GM19193 (cell line): Measurements from ENCODE around the gene CCHCR1.

Experiments used
- POLR2A ChIP-seq: IDR thresholded peaks from 4 replicates; pipeline ENCODE4 v1.6.1; 2011; ENCODE audit not compliant: insufficient read depth, insufficient read length; ENCODE audit errors: extremely low read depth

The CCHCR1 gene

DNA sequence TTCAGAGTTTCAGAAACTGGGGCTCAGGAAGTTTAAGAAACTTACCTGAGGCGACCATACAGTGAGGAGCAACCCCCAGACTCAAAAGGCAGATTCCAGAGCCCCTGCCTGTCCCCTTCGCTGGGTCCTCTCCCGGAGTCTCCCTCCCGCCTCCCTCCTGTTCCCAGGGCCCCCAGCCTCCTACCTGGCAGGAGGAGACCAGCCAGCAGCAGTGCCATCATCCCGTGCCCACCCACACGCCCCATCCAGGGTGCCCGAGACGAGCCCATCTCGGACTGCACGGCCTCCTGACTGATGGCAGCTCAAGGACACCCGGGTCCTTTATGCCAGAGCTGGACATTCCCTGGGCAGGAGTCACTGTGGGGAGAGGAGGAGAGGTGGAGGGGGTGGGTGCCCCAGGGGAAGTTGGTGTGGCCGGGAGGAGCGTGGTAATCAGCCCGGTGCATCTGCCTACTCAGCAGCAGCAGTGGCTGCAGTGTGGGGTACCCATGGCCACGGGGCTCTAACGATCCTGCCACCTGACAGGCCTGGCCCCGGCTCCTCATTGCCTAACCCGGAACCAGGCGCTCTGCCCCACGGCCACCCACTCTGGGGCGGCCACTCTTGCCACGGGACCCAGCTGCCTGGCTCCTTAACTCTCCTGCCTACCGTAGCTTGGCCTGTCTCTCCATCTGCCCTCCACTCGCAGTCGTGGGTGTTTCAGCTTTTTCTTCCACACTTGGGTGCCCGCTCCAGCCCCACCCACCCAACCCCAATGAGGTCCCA, 37.3 kb downstream of the CCHCR1 start, which contains the start of gene CDSN:
Gene CDSN (minus strand): TSS at position 296 of the 765 bp plus-strand sequence. CDS start 27 bp downstream, at position 269.
- no peak for TF ChIP-seq POLR2A

DNA sequence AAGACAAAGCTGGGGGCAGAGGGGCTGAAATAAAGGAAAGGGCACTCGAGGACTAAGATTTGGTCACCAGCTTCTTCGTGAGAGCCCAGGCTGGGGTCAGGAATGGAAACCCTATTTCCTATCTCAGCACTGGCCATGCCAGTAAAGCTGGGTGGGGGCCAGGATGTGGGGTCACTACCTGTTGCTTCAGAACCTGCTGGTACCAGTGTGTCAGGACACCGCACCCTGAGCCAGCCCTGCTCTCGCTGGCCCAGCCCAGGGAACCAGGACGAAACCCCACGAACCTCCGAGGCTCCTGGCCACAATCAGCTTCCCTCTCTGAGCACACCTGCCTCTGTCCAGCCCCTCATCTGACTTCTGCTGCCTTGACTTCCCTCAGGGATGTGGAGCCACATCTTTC, 39.4 kb downstream of the CCHCR1 start:
- no peak for TF ChIP-seq POLR2A

DNA sequence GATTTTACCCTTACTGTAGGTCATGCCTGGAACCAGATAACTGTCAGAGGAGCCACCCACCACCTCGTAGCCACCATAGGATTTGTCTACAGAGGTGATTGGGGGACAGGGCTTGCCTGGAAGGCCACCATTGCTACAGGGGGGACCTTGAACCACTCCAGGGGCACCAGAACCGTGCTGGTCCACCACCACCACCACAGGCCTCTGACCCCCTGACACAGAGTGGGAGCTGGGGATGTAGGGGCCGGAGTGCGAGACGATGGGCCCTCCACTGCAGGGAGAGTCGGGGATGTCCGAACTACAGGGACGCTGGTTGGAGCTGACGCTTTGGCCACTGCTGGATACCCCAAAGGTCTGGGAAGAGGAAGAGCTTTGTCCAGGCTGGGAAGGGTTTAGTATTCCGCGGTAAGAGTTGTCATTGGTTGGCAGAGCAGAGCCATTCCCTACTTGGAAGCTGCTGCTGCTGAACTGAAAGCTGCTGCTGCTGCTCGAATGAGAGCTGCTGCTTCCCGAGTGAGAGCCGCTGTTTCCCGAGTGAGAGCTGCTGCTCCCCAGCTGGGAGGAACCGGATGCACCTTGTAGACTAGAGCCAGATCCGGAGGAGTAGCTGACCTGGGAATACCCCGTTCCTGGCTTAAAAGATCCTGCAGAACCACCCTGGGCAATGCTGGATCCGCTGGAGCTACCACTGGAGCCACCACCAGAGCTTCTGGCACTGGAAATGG, 40.8 kb downstream of the CCHCR1 start:
- TF ChIP-seq POLR2A = no peak

DNA sequence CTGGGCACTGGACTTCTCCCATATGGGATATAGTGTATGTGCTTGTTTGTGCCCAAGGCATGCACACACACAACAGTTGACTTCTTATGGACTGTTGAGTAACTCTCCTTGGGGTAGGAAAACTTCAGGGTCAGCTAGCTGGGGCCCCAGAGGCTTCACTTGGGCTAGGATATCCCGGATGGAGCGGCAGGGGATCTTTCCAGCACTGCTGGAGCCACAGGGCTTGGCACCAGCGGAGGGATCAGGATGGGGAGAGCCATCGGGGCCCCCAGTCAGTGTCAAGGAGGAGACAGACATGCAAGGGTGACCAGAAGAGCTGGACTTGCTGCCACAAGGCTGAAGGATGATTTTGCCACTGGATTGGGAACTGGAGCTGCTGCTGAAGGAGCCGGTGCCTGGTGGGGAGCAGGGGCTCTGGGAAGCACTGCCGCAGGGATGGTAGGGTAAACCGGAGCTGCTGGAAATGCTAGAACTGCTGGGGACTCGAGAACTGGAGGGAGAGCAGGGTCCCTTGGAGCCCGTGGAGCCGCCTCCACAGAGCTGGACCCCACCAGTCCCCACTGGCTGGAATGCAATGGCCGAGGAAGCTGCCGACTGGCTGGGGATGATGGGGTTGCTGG, 41.6 kb downstream of the CCHCR1 start:
- no peak for TF ChIP-seq POLR2A

DNA sequence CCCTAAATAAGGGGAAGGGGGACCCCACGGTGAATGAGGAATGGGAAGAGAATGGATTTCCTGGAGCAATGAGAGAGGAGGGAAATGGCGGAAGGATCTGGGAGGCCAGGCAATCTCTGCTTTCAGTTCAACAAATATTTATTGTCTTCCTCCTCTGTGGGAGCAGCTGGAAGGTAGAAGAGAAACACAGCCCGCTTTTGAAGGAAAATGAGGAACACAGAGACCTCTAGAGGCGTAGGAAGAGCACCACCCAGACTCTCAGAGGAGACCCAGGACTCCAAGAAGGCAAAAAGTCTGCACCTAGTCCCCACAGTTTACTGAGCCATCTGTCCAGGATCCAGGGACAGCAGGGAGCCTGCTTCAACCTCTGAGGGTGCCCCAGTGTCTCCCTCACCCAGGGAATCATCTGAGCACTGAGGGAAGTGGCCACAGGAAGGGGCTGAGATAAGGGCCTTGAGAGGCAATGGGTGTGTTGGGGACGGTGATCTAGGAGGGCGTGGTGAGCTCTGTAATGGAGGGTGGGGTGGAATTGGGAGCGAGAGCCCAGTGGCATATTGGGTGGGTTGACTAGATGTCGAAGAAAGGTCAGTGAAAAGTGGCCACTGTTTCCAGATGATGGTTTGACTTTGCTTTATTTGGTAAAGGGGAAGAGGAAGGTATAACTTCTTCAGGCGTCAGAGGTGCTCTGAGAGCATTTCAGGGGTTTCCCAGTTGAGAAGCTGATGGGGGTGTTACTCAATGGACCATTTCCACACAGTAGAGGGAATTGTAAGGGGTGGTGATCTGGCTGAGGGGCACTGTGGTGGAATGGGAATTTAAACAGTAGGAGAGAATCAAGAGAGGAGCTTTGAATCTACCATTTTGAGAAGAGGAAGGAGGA, 42.4 kb downstream of the CCHCR1 start:
- no peak for TF ChIP-seq POLR2A

DNA sequence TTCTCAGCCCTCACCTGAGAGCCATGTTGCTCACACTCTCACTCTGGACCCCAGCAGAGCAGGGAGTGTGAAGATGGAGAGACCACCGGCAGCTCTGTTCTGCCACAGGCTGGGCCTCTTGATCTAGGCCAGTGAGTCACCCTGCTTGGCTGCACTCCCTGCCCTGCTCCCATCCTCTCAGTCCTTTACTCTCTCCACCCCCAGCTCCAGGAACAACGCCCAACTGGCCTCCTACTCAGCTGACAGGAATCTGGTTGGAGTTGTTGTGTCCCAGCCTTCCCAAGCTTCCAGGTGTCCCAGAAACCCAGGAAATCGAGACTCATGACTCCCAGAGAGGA, 43.1 kb downstream of the CCHCR1 start, which contains the start of gene PSORS1C1:
Gene PSORS1C1 (plus strand): TSS at position 260 of the 338 bp plus-strand sequence. CDS start 14,833 bp downstream, outside the sequence.
- no peak for TF ChIP-seq POLR2A

DNA sequence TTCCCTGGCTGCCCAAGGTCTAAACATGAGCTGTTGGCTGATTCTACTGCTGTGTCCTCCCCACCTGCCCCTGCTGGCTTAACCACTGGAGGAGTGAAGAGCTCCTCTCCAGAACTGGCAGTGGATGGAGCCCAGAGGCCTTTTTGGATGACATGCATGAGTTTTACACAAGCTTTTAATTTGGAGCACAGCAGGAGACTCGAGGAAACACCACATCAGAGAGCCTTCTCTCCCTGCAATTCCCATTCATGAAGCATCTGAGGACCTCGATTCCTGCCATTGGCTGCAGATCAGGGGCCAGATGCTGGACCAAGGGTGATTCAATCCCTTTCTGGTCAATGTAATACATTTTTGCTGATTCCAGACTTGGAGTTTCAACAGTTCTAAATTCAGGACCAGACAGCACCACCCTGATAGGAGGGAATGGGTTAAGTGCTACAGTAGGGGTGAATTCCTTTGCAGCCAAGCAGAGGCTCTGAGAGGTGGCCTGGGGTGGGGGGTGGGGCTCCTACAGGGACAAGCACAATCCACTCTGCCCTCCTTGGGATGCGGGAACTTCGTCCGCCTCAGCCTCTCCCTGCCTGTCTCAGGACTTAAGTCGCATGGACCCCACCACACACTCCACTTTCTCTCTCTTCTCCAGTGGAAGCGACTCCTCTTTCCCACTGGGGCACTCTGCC, 43.6 kb downstream of the CCHCR1 start:
- TF ChIP-seq POLR2A = no peak

DNA sequence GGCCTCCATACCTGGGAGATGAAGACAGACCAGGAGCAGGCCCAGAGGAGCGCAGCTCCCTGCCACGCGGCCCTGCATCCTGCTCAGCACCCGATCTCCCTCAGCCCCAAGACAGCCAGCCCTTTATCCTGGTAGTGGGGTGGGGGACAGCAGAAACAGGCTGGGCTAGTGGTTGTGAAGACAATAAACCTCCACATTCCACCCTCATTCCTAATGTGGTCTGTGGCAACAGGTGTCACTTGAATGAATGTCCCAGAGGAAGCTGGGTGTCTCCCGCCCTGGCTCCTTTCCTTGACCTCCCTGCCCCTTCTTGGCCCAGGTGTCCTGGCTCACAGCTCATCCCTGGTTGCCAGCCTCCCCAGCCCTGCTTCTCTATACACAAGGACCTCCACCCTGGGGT, 45.1 kb downstream of the CCHCR1 start, which contains the start of gene C6orf15:
Gene C6orf15 (minus strand): TSS at position 98 of the 400 bp plus-strand sequence. CDS start 20 bp downstream, at position 78.
- no peak for TF ChIP-seq POLR2A

DNA sequence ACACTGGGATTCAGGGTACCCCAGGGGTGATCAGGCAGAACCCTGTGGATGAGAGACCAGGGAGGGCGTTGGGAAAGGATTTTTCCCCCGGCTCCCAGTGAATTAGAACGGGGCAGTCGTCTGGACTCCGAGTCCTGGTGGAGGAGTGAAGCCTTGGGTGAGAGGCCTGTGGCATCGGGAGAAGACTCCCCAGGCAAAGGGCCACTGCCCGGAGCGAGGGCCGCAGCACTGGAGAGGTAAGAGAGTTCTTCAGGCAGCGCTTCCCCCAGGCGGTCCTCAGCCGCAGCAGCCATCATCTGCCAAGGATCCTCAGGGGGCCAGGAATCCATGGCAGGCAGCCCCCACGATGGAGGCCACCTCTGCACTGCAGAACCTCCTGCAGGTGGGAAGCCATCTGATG, 45.9 kb downstream of the CCHCR1 start:
- TF ChIP-seq POLR2A = no peak

DNA sequence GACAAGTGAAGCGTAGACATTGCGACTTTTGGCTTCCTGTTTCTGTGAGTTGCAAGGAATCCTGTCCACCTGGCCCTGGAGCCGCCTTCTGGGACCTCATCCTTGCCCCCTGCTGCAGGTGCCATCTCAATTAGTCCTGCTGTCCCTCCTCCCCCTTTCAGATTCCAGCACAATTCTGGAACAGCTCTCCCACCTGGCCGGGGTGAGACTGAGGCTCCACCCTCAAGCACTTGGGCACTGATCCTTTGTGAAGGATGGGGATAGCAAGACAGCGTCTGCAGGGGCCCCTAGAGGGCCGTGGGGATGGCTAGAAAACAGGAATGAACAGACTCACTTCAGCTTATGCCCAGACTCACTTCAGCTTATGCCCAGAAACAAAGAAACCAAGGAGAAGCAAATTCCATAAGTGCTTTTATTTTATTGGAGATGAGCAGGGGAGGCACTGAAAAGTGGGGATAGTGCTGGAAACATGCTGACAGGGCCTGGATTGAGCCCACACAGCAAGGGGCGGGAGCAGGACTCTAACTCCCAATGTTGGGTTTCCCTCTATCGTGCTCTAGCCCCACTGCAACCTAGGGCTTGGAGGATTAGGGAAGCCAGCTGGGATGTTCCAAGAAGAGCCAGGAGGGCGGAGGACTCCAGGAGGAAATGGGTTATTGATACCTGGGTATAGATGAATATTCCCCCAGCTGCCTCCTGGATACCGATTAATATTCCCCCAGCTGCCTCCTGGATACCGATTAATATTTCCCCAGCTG, 46.6 kb downstream of the CCHCR1 start:
- TF ChIP-seq POLR2A = no peak

DNA sequence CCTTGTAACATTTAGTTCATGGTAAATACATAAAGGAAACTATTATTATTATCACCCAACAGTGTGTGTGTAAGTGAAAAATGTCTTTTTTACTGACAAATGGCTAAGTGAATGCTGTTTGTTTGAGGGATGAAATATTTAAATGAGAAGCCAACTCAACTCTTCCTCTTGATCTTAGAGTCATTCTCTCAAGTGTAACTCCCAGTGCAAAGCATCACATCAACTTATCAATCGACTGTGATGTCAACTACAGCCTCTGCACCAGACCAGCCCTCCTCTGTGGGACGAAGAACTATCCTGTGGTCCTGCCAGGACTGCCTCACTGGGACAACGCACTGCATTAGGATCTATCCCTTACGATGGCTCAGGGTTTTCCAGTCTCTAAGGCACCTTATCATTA, 50.5 kb downstream of the CCHCR1 start:
- TF ChIP-seq POLR2A = no peak

DNA sequence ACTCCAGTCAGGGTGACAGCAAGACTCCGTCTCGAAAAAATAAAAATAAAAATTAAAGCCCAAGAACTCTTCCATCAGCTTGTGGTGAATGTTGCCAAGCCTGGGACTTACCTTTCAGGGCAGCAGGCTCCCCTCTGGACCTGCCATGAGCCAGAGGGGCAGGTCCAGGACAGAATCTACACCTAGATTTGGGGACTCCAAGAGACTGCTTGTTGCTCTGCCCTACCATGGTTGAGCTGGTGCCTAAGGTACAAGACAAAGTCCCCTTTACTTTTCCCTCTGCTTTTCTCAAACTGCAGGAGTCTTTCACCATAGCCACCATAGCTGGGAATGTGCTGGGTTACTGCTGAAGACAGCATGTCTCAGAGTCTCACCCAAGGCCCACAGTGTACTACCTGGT, 54.5 kb downstream of the CCHCR1 start:
- no peak for TF ChIP-seq POLR2A

DNA sequence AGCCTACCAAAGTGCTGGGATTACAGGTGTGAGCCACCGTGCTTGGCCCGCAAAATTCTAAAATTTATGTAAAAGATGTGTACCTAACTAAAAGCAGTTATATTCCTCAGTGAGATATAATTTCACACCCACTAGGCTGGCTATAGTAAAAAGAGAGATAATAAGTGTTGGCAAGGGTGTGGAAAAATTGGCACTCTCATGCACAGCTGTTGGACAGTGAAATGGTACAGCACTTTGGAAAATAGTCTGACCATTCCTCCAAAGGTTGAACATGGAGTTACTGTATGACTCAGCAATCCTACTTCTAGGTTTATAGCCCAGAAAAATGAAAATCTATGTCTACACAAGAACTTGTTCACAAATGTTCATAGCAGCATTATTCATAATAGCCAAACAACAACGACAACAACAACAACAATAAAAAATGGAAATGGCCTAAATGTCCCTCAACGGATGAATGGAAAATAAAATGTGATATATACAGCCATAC, 59.1 kb downstream of the CCHCR1 start:
- no peak for TF ChIP-seq POLR2A
